ENCODE results near the gene ZNG1A.

DNA sequence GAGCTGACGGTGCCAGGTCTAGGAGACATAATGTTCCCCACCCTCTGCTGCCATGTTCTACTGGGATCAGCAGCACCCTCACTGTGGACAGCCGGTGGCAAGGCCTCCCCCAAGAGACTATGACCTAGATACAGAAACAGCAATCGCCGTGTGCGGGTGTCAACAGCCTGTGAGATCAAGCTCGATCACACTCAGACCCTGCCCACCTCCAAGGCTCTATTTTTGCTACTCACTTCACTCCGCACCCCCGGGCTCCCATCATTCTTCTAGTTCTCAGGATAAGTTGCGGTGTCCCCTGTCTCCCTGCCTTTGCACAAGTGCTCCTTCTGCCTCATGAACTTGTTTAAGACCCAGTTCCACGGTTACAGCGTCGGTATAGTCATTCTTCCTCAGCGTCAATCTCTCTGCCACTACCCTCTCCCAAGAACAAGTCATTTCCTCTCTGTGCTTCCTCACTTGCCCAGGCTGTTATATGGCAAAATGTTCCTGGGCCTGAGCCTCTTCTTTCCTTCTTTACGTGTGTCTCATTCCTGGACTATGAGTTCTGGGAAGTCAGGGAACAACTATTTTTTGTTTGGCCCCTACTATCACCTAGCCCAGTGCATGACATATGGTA, 30.4 kb upstream of the ZNG1A start:
- TF ChIP-seq, protein P1, sequence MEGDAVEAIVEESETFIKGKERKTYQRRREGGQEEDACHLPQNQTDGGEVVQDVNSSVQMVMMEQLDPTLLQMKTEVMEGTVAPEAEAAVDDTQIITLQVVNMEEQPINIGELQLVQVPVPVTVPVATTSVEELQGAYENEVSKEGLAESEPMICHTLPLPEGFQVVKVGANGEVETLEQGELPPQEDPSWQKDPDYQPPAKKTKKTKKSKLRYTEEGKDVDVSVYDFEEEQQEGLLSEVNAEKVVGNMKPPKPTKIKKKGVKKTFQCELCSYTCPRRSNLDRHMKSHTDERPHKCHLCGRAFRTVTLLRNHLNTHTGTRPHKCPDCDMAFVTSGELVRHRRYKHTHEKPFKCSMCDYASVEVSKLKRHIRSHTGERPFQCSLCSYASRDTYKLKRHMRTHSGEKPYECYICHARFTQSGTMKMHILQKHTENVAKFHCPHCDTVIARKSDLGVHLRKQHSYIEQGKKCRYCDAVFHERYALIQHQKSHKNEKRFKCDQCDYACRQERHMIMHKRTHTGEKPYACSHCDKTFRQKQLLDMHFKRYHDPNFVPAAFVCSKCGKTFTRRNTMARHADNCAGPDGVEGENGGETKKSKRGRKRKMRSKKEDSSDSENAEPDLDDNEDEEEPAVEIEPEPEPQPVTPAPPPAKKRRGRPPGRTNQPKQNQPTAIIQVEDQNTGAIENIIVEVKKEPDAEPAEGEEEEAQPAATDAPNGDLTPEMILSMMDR (IDR thresholded peaks at IDR 0.05; ENCODE audit: low read length) = no peak
- no peak for TF ChIP-seq EZH2 (IDR thresholded peaks at IDR 0.05; ENCODE audit: borderline replicate concordance, low read length)

Measured in OCI-LY1 (cell line).